HG03571 (cell line): ENCODE data around the gene MYRFL.

Experiments
- ATAC-seq: cut with Tn5 transposase; IDR thresholded peaks from one replicate; pipeline ENCODE4 v1.9.1; 2021; ENCODE audit not compliant: unreplicated experiment

The MYRFL gene

GRCh38 chr12:69894800-69895383 lies 69.9 kb downstream of the MYRFL start:
- ATAC-seq: no peak

- no peak for ATAC-seq
Observed at GRCh38 chr12:69896653-69897381, 71.8 kb downstream of the MYRFL start.

- no peak for ATAC-seq
Observed at GRCh38 chr12:69897744-69898143, 72.7 kb downstream of the MYRFL start.

- ATAC-seq: no peak
Observed at GRCh38 chr12:69898236-69898635, 73.2 kb downstream of the MYRFL start.

- ATAC-seq: peak; percentile 68
Observed at GRCh38 chr12:69900720-69901131, 75.7 kb downstream of the MYRFL start.

- no peak for ATAC-seq
Observed at GRCh38 chr12:69901221-69901905, 76.3 kb downstream of the MYRFL start.

- ATAC-seq: no peak
Observed at GRCh38 chr12:69903548-69903947, 78.5 kb downstream of the MYRFL start.

GRCh38 chr12:69904777-69905176 lies 79.8 kb downstream of the MYRFL start:
- ATAC-seq: no peak

GRCh38 chr12:69905801-69906200 lies 80.8 kb downstream of the MYRFL start:
- no peak for ATAC-seq

GRCh38 chr12:69906411-69907216 lies 81.6 kb downstream of the MYRFL start:
- peak; percentile 80 for ATAC-seq

GRCh38 chr12:69908203-69908602 lies 83.2 kb downstream of the MYRFL start:
- no peak for ATAC-seq

GRCh38 chr12:69910694-69911093 lies 85.7 kb downstream of the MYRFL start:
- ATAC-seq: no peak

GRCh38 chr12:69913526-69913925 lies 88.5 kb downstream of the MYRFL start:
- ATAC-seq: no peak

GRCh38 chr12:69915964-69916363 lies 90.9 kb downstream of the MYRFL start:
- no peak for ATAC-seq

GRCh38 chr12:69916544-69917235 lies 91.7 kb downstream of the MYRFL start:
- no peak for ATAC-seq

GRCh38 chr12:69918287-69918686 lies 93.3 kb downstream of the MYRFL start:
- no peak for ATAC-seq

- no peak for ATAC-seq
Observed at GRCh38 chr12:69919495-69919894, 94.5 kb downstream of the MYRFL start.

GRCh38 chr12:69921831-69922230 lies 96.8 kb downstream of the MYRFL start:
- no peak for ATAC-seq

- ATAC-seq: no peak
Observed at GRCh38 chr12:69922999-69923398, 98.0 kb downstream of the MYRFL start.

- no peak for ATAC-seq
Observed at GRCh38 chr12:69925291-69925690, 100.3 kb downstream of the MYRFL start.

- no peak for ATAC-seq
Observed at GRCh38 chr12:69927164-69927563, 102.1 kb downstream of the MYRFL start.
